ENCODE results near the gene CCDC182. TPM values are rescaled to one million over a fixed set of nuclear protein-coding genes. Genes with fewer than 3 reads are reported as not detected.

The CCDC182 gene
- total and polyA plus RNA-seq, 8 donors, result not detected

DNA sequence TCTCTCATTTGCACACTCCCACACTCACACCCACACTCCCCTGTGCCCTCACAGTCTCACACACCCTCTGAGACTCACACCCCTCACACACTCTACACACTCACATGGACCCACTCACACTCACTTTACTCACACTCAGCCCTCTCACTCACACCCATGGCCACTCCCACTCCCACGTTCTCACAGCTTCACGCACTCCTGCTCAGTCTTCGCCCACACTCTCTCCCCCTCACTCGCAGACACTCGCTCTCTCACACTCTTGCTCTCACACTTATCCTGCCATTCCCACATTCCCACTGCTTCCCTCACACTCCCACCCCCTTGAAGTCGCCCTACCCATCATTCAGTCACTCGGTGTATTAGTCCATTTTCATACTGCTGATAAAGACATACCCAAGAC is 47.9 kb downstream of the CCDC182 start:
- intact Hi-C loops (cut with DNase I; ENCODE audit: low total_unique reads), result no loop called here

GRCh38 chr17:57696050-57696449 is 49.0 kb downstream of the CCDC182 start:
- Histone ChIP-seq H3K27ac (no peak overlapping the region), H3K4me1 (peaks cover 0 to 7% (median 0%) of the 10 kb centered on the region in 4 donors), H3K4me3 (no peak overlapping the region), H3K9me3 (peaks cover 0 to 4% (median 0%) of the 10 kb centered on the region in 4 donors), H3K36me3 (no peaks in the 10 kb centered on the region), H3K27me3 (peaks cover 0 to 3% (median 0%) of the 10 kb centered on the region in 3 donors)
- intact Hi-C loops (cut with DNase I; ENCODE audit: low total_unique reads), result no loop called here
- DNase-seq, result no peak
- WGBS, 5 donors, result 56 to 68% (median 62%) methylated on average over 3 of the region's 3 CpGs
- TF ChIP-seq EP300 (IDR thresholded peaks at IDR 0.05) (no peak), POLR2AphosphoS5 (IDR thresholded peaks at IDR 0.05) (no peak)

More for the DNA sequence above, 47.9 kb downstream of the CCDC182 start:
- no peak for DNase-seq
- H3K36me3 ChIP-seq, result no peaks in the 10 kb centered on the region
- peaks cover 0 to 3% (median 0%) of the 10 kb centered on the region in 3 donors for H3K27me3 ChIP-seq
- H3K4me1 ChIP-seq, result peaks cover 0 to 7% (median 0%) of the 10 kb centered on the region in 4 donors
- no peak overlapping the region for H3K4me3 ChIP-seq
- WGBS, 5 donors, result 87 to 94% (median 91%) methylated on average over 7 of the region's 7 CpGs
- H3K27ac ChIP-seq, result no peak overlapping the region
- no peaks in the 10 kb centered on the region for H3K9me3 ChIP-seq
- TF ChIP-seq CTCF (IDR thresholded peaks at IDR 0.05) (no peak), POLR2A (IDR thresholded peaks at IDR 0.05) (no peak), POLR2AphosphoS5 (IDR thresholded peaks at IDR 0.05) (no peak)

Small RNAs within 50 kb of the gene (small RNA-seq; reads per million reads assigned to genes)
- gene RN7SKP94, result 0 to 0.10 (median 0) reads per million in 4 donors

Other genes with a start within 250 kb of the CCDC182 start
- 10 to 100 TPM in 4 of 5 donors, not detected in 1; 12.6 to 26.8 (median 16.8) TPM for gene MRPS23, start 104.7 kb upstream of the CCDC182 start, total RNA-seq
- gene MRPS23, start 104.7 kb upstream of the CCDC182 start, polyA plus RNA-seq, result 10 to 100 TPM; 25.1 to 43.3 (median 34.2) TPM
- 100 to 1,000 TPM in 1 of 5 donors, 10 to 100 TPM in 4; 10.5 to 111 (median 23.6) TPM for gene CUEDC1, start 210.1 kb upstream of the CCDC182 start, total RNA-seq
- gene CUEDC1, start 210.1 kb upstream of the CCDC182 start, polyA plus RNA-seq, result 10 to 100 TPM; 16.5 to 30.1 (median 19.8) TPM
- 100 to 1,000 TPM in 1 of 5 donors, 10 to 100 TPM in 3, 1 to 10 TPM in 1; 7.8 to 103 (median 31.0) TPM for gene VEZF1, start 243.0 kb upstream of the CCDC182 start, total RNA-seq
- gene VEZF1, start 243.0 kb upstream of the CCDC182 start, polyA plus RNA-seq, result 10 to 100 TPM; 15.8 to 27.2 (median 19.7) TPM

Measured in stomach (tissue), 9 donors.